Ishikawa (cell line): Measurements from ENCODE around the gene ARHGEF40.

Experiments used
- CEBPB ChIP-seq: IDR thresholded peaks from 2 replicates; pipeline ENCODE4 v1.6.1; 2012
- CREB1 ChIP-seq: IDR thresholded peaks from 2 replicates; pipeline ENCODE4 v1.6.1; 2012; ENCODE audit warnings: low read depth
- EGR1 ChIP-seq: IDR thresholded peaks from 2 replicates; pipeline ENCODE4 v1.6.1; 2012
- EP300 ChIP-seq: IDR thresholded peaks from 2 replicates; pipeline ENCODE4 v1.6.1; 2012; ENCODE audit warnings: borderline replicate concordance
- FOXM1 ChIP-seq: IDR thresholded peaks from 2 replicates; pipeline ENCODE4 v1.6.1; 2012; ENCODE audit warnings: low read depth, borderline replicate concordance
- NFIC ChIP-seq: IDR thresholded peaks from 2 replicates; pipeline ENCODE4 v1.6.1; 2012
- RAD21 ChIP-seq: IDR thresholded peaks from 2 replicates; pipeline ENCODE4 v1.6.1; 2012; ENCODE audit warnings: low read depth
- REST ChIP-seq: IDR thresholded peaks from 2 replicates; pipeline ENCODE4 v1.6.1; 2012; ENCODE audit warnings: low read depth, mild to moderate bottlenecking
- TAF1 ChIP-seq: IDR thresholded peaks from 2 replicates; pipeline ENCODE4 v1.6.1; 2012; ENCODE audit warnings: low read depth, mild to moderate bottlenecking
- TCF12 ChIP-seq: IDR thresholded peaks from 2 replicates; pipeline ENCODE4 v1.6.1; 2012; ENCODE audit warnings: low read depth
- TEAD4 ChIP-seq: IDR thresholded peaks from 2 replicates; pipeline ENCODE4 v1.6.1; 2012
- USF1 ChIP-seq: IDR thresholded peaks from 2 replicates; pipeline ENCODE4 v1.6.1; 2012
- YY1 ChIP-seq: IDR thresholded peaks from 2 replicates; pipeline ENCODE4 v1.6.1; 2012; ENCODE audit warnings: low read depth
- ZBTB7A ChIP-seq: IDR thresholded peaks from 2 replicates; pipeline ENCODE4 v1.6.1; 2012; ENCODE audit warnings: low read depth
- TF ChIP-seq, protein P1 (sequence below): IDR thresholded peaks from 2 replicates; pipeline ENCODE4 v1.6.1; 2012

Gene ARHGEF40

GRCh38 chr14:21038441-21039422 is 31.4 kb upstream of the ARHGEF40 start:
- no peak for TF ChIP-seq TEAD4
- no peak for TF ChIP-seq CREB1
- no peak for TF ChIP-seq REST
- no peak for TF ChIP-seq RAD21
- no peak for TF ChIP-seq FOXM1
- TF ChIP-seq TAF1: no peak
- TF ChIP-seq YY1: no peak
- TF ChIP-seq NFIC: no peak
- TF ChIP-seq CEBPB: no peak
- no peak for TF ChIP-seq EP300
- TF ChIP-seq EGR1: no peak

GRCh38 chr14:21039585-21040369 is 30.3 kb upstream of the ARHGEF40 start:
- TF ChIP-seq CEBPB (no peak), RAD21 (peak; percentile 77)

DNA sequence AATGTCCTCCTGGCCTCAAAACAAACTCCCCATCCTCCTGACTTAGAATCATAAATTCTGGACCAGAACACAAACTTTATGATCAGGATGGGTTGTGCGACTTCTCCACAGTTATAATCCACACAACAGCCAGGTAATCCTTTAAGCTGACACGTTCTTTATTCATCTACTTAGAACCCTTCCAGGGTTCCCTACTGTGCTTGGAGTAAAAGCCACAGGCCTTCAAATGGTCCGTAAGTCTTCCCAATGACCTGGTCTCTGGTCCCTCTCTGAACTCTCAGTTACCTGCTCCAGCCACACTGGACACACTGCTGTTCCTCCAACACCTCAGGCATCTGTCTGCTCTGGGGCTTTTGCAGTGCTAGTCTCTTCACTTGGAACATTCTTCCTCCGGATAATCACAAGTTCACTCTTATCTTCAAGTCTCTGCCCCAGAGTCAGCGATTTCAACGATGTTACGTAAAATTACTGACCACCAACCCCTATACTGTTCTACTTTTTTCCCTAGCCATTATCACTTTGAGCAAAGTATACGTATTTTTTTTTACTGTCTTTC is 29.7 kb upstream of the ARHGEF40 start:
- TF ChIP-seq USF1 (no peak), TCF12 (no peak), TEAD4 (no peak), ZBTB7A (no peak), NFIC (no peak), YY1 (no peak), REST (no peak), RAD21 (no peak), TAF1 (no peak), CEBPB (no peak), CREB1 (no peak), EP300 (no peak), FOXM1 (no peak), EGR1 (no peak)
- TF ChIP-seq, protein P1, sequence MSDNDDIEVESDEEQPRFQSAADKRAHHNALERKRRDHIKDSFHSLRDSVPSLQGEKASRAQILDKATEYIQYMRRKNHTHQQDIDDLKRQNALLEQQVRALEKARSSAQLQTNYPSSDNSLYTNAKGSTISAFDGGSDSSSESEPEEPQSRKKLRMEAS: no peak

GRCh38 chr14:21041676-21042433 is 28.2 kb upstream of the ARHGEF40 start, which contains the start of gene RNASE7:
Gene RNASE7 (plus strand): TSS chr14:21042362. CDS start chr14:21042993, 631 bp downstream.
- TF ChIP-seq TCF12 (no peak), EGR1 (no peak), YY1 (no peak), NFIC (no peak), RAD21 (no peak), TEAD4 (no peak)
- TF ChIP-seq, protein P1: no peak

- TF ChIP-seq TEAD4: no peak
- no peak for TF ChIP-seq YY1
- TF ChIP-seq FOXM1: no peak
- TF ChIP-seq ZBTB7A: no peak
- no peak for TF ChIP-seq REST
- TF ChIP-seq CEBPB: no peak
- no peak for TF ChIP-seq EP300
- no peak for TF ChIP-seq TCF12
- TF ChIP-seq, protein P1: no peak
- TF ChIP-seq RAD21: no peak
- TF ChIP-seq CREB1: no peak
- TF ChIP-seq EGR1: no peak
- no peak for TF ChIP-seq NFIC
- TF ChIP-seq TAF1: no peak
- TF ChIP-seq USF1: no peak
Observed at GRCh38 chr14:21042918-21043317, 27.2 kb upstream of the ARHGEF40 start.
